MM.1S (cell line): Measurements from ENCODE around the gene MRPL27.

Experiments used
- DNase-seq: peaks from one replicate; pipeline ENCODE4 v3.0.0-alpha.2; 2015
- H2AFZ ChIP-seq: fragments of 300-600 bp; sonication (generic); 2 replicates; pipeline ENCODE4 v1.6.0; 2016; ENCODE audit warnings: antibody characterized with exemption, low read length
- H3F3A ChIP-seq: fragments of 300-600 bp; sonication (generic); 2 replicates; pipeline ENCODE4 v1.6.1; 2016; ENCODE audit warnings: mild to moderate bottlenecking, antibody characterized with exemption, low read length, moderate library complexity, mixed read lengths; ENCODE audit not compliant: insufficient read depth
- H3K27ac ChIP-seq: fragments of 300-600 bp; sonication (generic); 2 replicates; pipeline ENCODE4 v1.5.1; 2016; ENCODE audit warnings: mild to moderate bottlenecking, low read length
- H3K27me3 ChIP-seq: fragments of 300-600 bp; sonication (generic); replicated peaks from 2 replicates; pipeline ENCODE4 v1.6.0; 2016; ENCODE audit warnings: low read length; ENCODE audit not compliant: insufficient read depth
- H3K36me3 ChIP-seq: fragments of 300-600 bp; sonication (generic); replicated peaks from 2 replicates; pipeline ENCODE4 v1.6.1; 2016; ENCODE audit warnings: mild to moderate bottlenecking, low read length, mixed read lengths; ENCODE audit not compliant: insufficient read depth
- H3K4me1 ChIP-seq: fragments of 300-600 bp; sonication (generic); 2 replicates; pipeline ENCODE4 v1.6.1; 2016; ENCODE audit warnings: low read length, mixed read lengths
- H3K4me2 ChIP-seq: fragments of 300-600 bp; sonication (generic); 2 replicates; pipeline ENCODE4 v1.6.0; 2016; ENCODE audit warnings: low read depth, low read length
- H3K4me3 ChIP-seq: fragments of 300-600 bp; sonication (generic); 2 replicates; pipeline ENCODE4 v1.5.1; 2016; ENCODE audit warnings: low read length, mixed read lengths
- H3K79me2 ChIP-seq: fragments of 300-600 bp; sonication (generic); 2 replicates; pipeline ENCODE4 v1.6.1; 2016; ENCODE audit warnings: mixed run types, low read length, mixed read lengths
- H3K9ac ChIP-seq: fragments of 300-600 bp; sonication (generic); 2 replicates; pipeline ENCODE4 v1.6.1; 2016; ENCODE audit warnings: low read length, mixed read lengths
- H3K9me2 ChIP-seq: fragments of 300-600 bp; sonication (generic); replicated peaks from 2 replicates; pipeline ENCODE4 v1.6.1; 2016; ENCODE audit warnings: mild to moderate bottlenecking, low read length, mixed read lengths; ENCODE audit not compliant: insufficient read depth
- H3K9me3 ChIP-seq: fragments of 300-600 bp; sonication (generic); replicated peaks from 2 replicates; pipeline ENCODE4 v1.6.1; 2016; ENCODE audit warnings: mild to moderate bottlenecking, low read length, mixed read lengths; ENCODE audit not compliant: insufficient read depth
- H4K20me1 ChIP-seq: fragments of 300-600 bp; sonication (generic); 2 replicates; pipeline ENCODE4 v1.6.1; 2016; ENCODE audit warnings: mild to moderate bottlenecking, low read length, moderate library complexity, mixed read lengths; ENCODE audit not compliant: insufficient read depth
- EZH2 ChIP-seq: fragments of 300-600 bp; sonication (generic); optimal IDR thresholded peaks from 2 replicates; pipeline ENCODE3; 2017; ENCODE audit warnings: low read depth, mild to moderate bottlenecking, antibody characterized with exemption, low read length, mixed read lengths
- EZH2phosphoT487 ChIP-seq: fragments of 300-600 bp; sonication (generic); IDR thresholded peaks from 2 replicates; pipeline ENCODE4 v1.6.1; 2018; ENCODE audit warnings: antibody characterized with exemption, low read length
- TF ChIP-seq, protein P1 (sequence below): fragments of 300-600 bp; sonication (generic); IDR thresholded peaks from 2 replicates; pipeline ENCODE4 v1.5.1; 2016; ENCODE audit warnings: antibody characterized with exemption, low read length, mixed read lengths

Gene MRPL27

DNA sequence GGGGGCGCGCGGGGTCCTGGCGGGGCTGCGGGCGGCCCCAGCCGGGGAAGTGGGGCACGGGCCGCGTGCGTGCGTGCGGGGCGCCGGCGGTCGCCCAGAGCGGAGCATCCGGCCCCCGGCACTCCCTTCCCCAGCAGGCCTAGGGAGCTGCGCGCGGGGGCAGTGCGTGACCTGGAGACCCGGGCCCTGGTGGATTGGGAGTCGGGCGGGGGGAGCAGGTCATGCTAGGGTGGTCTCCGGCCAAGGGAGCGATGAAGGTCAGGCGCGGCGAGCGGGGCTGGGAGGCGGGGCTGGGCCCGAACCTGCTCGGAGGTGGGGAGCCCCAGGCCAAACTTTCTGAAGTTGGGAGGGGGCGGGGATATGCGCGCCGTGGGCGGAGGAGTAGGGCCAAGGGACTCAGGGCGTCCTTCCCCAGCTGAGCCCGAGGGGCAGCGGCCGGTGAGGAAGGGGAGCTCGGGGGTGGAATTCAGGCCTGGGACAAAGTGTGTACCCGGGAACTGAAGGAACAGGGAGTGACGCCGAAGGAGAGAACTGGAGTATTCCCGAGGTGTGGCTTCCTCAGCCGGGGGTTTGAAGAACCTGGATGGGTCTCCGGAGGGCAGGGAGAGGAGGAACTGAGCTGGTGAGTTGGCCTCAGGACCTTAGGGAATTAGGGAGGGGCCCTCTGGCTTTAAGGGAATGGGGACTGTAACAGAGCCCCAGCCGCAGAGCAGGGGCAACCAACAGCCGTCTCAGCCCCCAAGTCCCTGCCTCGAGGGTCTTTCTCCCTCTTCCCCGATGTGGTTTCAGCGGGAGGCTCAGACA lies 26.5 kb downstream of the MRPL27 start:
- Histone ChIP-seq H3K9me3 (no peaks in the 10 kb centered on the region), H3K36me3 (no peaks in the 10 kb centered on the region), H3K27ac (no peak overlapping the region), H3F3A (no peaks in the 10 kb centered on the region), H4K20me1 (no peaks in the 10 kb centered on the region), H3K27me3 (peaks cover 4% of the 10 kb centered on the region; the same call in 1 of the 2 replicates), H3K4me1 (no peaks in the 10 kb centered on the region), H2AFZ (peak overlapping the region; percentile 86; the same call in 1 of the 2 replicates), H3K79me2 (peaks cover 13% of the 10 kb centered on the region), H3K4me2 (peak overlapping the region; percentile 87), H3K9ac (peak overlapping the region; percentile 84), H3K4me3 (peak overlapping the region; percentile 92), H3K9me2 (no peaks in the 10 kb centered on the region)
- DNase-seq, result peak; percentile 32
- TF ChIP-seq, protein P1, sequence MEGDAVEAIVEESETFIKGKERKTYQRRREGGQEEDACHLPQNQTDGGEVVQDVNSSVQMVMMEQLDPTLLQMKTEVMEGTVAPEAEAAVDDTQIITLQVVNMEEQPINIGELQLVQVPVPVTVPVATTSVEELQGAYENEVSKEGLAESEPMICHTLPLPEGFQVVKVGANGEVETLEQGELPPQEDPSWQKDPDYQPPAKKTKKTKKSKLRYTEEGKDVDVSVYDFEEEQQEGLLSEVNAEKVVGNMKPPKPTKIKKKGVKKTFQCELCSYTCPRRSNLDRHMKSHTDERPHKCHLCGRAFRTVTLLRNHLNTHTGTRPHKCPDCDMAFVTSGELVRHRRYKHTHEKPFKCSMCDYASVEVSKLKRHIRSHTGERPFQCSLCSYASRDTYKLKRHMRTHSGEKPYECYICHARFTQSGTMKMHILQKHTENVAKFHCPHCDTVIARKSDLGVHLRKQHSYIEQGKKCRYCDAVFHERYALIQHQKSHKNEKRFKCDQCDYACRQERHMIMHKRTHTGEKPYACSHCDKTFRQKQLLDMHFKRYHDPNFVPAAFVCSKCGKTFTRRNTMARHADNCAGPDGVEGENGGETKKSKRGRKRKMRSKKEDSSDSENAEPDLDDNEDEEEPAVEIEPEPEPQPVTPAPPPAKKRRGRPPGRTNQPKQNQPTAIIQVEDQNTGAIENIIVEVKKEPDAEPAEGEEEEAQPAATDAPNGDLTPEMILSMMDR, result no peak
- TF ChIP-seq EZH2phosphoT487 (no peak), EZH2 (no peak)

DNA sequence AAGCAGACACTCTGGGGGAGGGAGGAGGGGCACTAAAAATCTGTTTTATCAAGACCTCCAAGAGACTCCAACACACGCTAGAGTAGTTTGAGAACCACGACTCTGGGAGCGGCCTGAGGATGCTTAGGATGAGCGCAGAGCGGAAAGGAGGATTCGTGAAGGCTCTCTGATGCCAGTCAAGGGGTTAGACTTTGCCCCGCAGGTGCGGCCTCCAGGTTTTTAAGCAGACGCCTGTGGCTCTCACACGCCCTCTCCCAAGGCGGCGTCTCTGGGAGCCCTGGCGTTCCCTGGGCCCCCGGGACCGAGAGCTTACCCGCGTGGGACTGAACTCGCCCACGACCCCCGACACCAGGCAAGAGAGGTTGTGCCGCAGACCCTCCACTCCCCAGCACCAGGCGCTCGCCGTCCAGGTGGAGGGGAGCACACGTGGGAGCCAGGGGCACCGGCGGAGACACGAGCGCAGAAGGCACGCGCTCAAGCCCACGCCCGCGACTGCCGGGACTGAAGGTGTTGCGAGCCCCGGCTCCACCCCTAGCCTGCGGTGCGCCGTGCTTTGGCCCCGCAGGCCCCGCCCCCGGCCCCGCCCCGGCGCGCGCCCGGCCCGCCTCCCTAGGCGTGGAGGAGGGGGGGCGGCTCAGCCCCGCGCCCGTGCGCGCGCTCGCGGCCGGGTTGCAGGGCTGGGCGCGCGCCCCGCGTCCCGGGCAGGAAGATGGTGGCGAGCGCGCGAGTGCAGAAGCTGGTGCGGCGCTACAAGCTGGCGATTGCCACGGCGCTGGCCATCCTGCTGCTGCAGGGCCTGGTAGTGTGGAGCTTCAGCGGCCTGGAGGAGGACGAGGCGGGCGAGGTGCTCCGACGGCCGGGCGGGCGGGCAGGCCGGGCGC lies 27.3 kb downstream of the MRPL27 start, which contains the start of gene XYLT2:
Gene XYLT2 (plus strand): TSS at position 695 of the 881 bp plus-strand sequence. CDS start 15 bp downstream, at position 710.
- peak within 1 kb of the TSS; percentile 99 for H2AFZ ChIP-seq
- H3K9ac ChIP-seq, result peak within 1 kb of the TSS; percentile 84
- peaks cover 13% of the 10 kb centered on the region for H3K79me2 ChIP-seq
- no peaks in the 10 kb centered on the region for H3K9me3 ChIP-seq
- H3F3A ChIP-seq, result no peaks in the 10 kb centered on the region
- H3K4me2 ChIP-seq, result peak within 1 kb of the TSS; percentile 99
- peaks cover 4% of the 10 kb centered on the region; the same call in 1 of the 2 replicates for H3K27me3 ChIP-seq
- no peaks in the 10 kb centered on the region for H4K20me1 ChIP-seq
- H3K4me3 ChIP-seq, result peak within 1 kb of the TSS; percentile 92
- H3K27ac ChIP-seq, result no peak within 1 kb of the TSS
- no peaks in the 10 kb centered on the region for H3K9me2 ChIP-seq
- no peaks in the 10 kb centered on the region for H3K36me3 ChIP-seq
- TF ChIP-seq EZH2phosphoT487 (no peak), EZH2 (no peak)
- TF ChIP-seq, protein P1, result no peak
- no peaks in the 10 kb centered on the region for H3K4me1 ChIP-seq
- peak; percentile 89 for DNase-seq

DNA sequence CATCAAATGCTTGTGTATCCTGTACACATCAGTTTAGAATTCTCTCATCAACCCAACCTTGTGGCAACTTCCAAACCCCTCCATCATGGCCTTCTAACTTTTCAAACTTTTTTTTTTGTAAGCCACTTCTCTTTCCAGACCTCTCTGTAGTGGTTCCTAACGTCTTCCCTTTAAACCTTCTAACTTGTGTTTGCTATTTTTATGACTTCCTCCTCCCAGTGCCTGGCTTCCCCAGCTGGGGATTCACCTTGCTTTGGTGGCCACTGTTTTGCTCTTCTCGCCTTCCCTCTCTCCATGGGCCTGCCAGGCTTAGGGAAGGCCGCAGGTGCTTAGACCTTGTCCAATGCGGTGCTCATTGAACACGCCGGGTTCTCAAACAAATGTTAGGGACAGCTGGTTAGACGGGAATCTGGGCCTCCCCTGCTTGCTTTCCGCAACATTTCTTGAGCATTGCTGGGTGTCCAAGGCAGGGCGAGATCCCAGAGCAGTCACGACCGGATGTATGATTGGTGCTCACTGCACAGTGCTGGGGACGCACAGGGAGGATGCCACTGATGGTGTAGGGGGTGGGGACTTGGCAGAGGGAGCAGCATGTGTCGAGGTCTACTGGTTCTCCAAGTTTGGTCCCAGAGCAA lies 28.1 kb downstream of the MRPL27 start:
- Histone ChIP-seq H3K79me2 (peaks cover 13% of the 10 kb centered on the region), H3K9ac (no peak overlapping the region), H3F3A (no peaks in the 10 kb centered on the region), H3K36me3 (no peaks in the 10 kb centered on the region), H3K4me3 (no peak overlapping the region), H3K9me2 (no peaks in the 10 kb centered on the region), H3K27me3 (peaks cover 4% of the 10 kb centered on the region; the same call in 1 of the 2 replicates), H3K4me2 (no peak overlapping the region), H3K4me1 (no peaks in the 10 kb centered on the region), H3K27ac (no peak overlapping the region), H4K20me1 (no peaks in the 10 kb centered on the region), H2AFZ (peak overlapping the region; percentile 99; the same call in 1 of the 2 replicates), H3K9me3 (no peaks in the 10 kb centered on the region)
- no peak for DNase-seq
- TF ChIP-seq EZH2phosphoT487, result no peak
- TF ChIP-seq, protein P1, result no peak
- no peak for TF ChIP-seq EZH2
